ENCODE measurements around the gene LMCD1.

LMCD1 gene

DNA sequence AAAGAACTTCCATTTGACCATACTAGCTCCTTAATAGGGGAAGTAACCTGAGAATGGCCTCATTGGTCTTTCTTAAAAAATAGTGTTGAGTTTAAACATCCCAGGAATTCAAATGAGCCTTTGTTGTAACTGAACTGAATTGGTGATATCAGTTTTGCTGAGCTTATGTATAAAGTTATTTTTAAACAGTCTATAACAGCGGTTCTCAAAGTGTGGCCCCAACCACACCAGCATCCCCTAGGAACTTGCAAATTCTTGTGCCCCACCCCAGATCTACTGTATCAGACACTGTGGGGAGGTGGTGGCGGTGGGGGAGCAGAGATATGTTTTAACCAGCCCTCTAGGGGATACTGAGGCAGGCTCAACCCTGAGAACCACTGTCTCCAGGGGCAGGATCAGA is 57.0 kb downstream of the LMCD1 start:
- H3K4me3 ChIP-seq (ENCODE audit: low read depth, low read length) = no peak overlapping the region
- peaks cover 3% of the 10 kb centered on the region; the same call in 1 of the 2 replicates for H3K36me3 ChIP-seq
- TF ChIP-seq, protein P1, sequence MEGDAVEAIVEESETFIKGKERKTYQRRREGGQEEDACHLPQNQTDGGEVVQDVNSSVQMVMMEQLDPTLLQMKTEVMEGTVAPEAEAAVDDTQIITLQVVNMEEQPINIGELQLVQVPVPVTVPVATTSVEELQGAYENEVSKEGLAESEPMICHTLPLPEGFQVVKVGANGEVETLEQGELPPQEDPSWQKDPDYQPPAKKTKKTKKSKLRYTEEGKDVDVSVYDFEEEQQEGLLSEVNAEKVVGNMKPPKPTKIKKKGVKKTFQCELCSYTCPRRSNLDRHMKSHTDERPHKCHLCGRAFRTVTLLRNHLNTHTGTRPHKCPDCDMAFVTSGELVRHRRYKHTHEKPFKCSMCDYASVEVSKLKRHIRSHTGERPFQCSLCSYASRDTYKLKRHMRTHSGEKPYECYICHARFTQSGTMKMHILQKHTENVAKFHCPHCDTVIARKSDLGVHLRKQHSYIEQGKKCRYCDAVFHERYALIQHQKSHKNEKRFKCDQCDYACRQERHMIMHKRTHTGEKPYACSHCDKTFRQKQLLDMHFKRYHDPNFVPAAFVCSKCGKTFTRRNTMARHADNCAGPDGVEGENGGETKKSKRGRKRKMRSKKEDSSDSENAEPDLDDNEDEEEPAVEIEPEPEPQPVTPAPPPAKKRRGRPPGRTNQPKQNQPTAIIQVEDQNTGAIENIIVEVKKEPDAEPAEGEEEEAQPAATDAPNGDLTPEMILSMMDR (IDR thresholded peaks at IDR 0.05; ENCODE audit: low read depth, low read length) = no peak
- H3K9me3 ChIP-seq (ENCODE audit: severe bottlenecking) = no peaks in the 10 kb centered on the region
- H3K27me3 ChIP-seq (ENCODE audit: insufficient read depth, low read depth, severe bottlenecking) = no peaks in the 10 kb centered on the region
- H3K27ac ChIP-seq = no peak overlapping the region
- DNase-seq = no peak

GRCh38 chr3:8559351-8559750 is 57.7 kb downstream of the LMCD1 start:
- Histone ChIP-seq H3K27me3 (ENCODE audit: insufficient read depth, low read depth, severe bottlenecking) (no peaks in the 10 kb centered on the region), H3K4me3 (ENCODE audit: low read depth, low read length) (no peak overlapping the region), H3K27ac (no peak overlapping the region), H3K36me3 (peaks cover 3% of the 10 kb centered on the region; the same call in 1 of the 2 replicates), H3K9me3 (ENCODE audit: severe bottlenecking) (no peaks in the 10 kb centered on the region)
- DNase-seq = no peak
- TF ChIP-seq, protein P1 (IDR thresholded peaks at IDR 0.05; ENCODE audit: low read depth, low read length) = no peak

- no peak for DNase-seq
- Histone ChIP-seq H3K27me3 (ENCODE audit: insufficient read depth, low read depth, severe bottlenecking) (no peaks in the 10 kb centered on the region), H3K27ac (no peak overlapping the region), H3K4me3 (ENCODE audit: low read depth, low read length) (no peak overlapping the region), H3K36me3 (peaks cover 3% of the 10 kb centered on the region; the same call in 1 of the 2 replicates), H3K9me3 (ENCODE audit: severe bottlenecking) (no peaks in the 10 kb centered on the region)
- TF ChIP-seq, protein P1 (IDR thresholded peaks at IDR 0.05; ENCODE audit: low read depth, low read length) = no peak
Measured at GRCh38 chr3:8560366-8561007, 58.9 kb downstream of the LMCD1 start.

- no peaks in the 10 kb centered on the region for H3K27me3 ChIP-seq (ENCODE audit: insufficient read depth, low read depth, severe bottlenecking)
- no peak overlapping the region for H3K27ac ChIP-seq
- no peak overlapping the region for H3K4me3 ChIP-seq (ENCODE audit: low read depth, low read length)
- DNase-seq = no peak
- TF ChIP-seq, protein P1 (IDR thresholded peaks at IDR 0.05; ENCODE audit: low read depth, low read length) = no peak
- H3K9me3 ChIP-seq (ENCODE audit: severe bottlenecking) = no peaks in the 10 kb centered on the region
- peaks cover under 1% of the 10 kb centered on the region; the same call in 1 of the 2 replicates for H3K36me3 ChIP-seq
Measured at GRCh38 chr3:8561370-8561769, 59.7 kb downstream of the LMCD1 start.

DNA sequence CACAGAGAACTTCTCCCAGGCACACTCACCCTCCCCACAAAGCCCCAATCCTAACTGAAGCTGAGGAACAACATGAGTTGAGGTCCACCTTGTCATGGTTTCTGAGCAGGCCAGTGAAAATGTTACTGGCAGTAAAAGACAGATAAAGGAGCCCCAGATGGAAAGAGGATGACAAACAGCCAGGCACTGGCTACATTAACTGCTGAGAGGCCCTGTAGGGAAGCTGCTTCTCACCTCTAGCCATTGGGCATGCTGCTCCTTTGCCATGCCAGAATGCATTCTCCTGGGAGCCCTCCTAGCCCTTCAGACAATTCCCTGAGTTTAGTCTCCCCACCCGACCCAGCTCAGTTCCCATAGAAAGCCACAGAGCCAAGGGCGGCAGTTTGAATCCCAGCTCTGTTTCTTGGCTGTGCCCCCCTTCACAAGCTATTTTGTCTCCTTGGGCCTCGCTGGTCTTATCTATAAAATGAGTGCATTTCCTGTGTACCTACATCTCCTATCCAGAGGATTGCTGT is 60.5 kb downstream of the LMCD1 start:
- Histone ChIP-seq H3K36me3 (peaks cover 6% of the 10 kb centered on the region; the same call in 1 of the 2 replicates), H3K4me3 (ENCODE audit: low read depth, low read length) (no peak overlapping the region), H3K9me3 (ENCODE audit: severe bottlenecking) (no peaks in the 10 kb centered on the region), H3K27ac (no peak overlapping the region), H3K27me3 (ENCODE audit: insufficient read depth, low read depth, severe bottlenecking) (no peaks in the 10 kb centered on the region)
- TF ChIP-seq, protein P1 (IDR thresholded peaks at IDR 0.05; ENCODE audit: low read depth, low read length) = no peak
- DNase-seq = no peak
